GM13977 (cell line): ENCODE data around the gene SCAMP4.
"Not testable (repeated sequence)": the region's sequence is repeated elsewhere in the genome, so short reads cannot be mapped to it uniquely, and the experiment has no call there.

Experiments used
- DNase-seq: peaks from one replicate; pipeline ENCODE4 v3.0.0; 2012; ENCODE audit warnings: low spot score
- in situ Hi-C: fragments of 300-500 bp; cut with MboI; formaldehyde crosslinking; loops from one replicate; pipeline ENCODE4 v1.12.0; 2022; ENCODE audit warnings: low sequenced_read_pairs, low pct_unique_long_range_greater_than_20kb, mixed read lengths, inconsistent platforms; ENCODE audit not compliant: unreplicated experiment
- TF ChIP-seq, protein P1 (sequence below): IDR thresholded peaks from 2 replicates; pipeline ENCODE4 v1.5.1; 2012; ENCODE audit warnings: mild to moderate bottlenecking, control low read depth; ENCODE audit not compliant: insufficient read depth; ENCODE audit errors: extremely low read depth, missing control alignments

Gene SCAMP4

DNA sequence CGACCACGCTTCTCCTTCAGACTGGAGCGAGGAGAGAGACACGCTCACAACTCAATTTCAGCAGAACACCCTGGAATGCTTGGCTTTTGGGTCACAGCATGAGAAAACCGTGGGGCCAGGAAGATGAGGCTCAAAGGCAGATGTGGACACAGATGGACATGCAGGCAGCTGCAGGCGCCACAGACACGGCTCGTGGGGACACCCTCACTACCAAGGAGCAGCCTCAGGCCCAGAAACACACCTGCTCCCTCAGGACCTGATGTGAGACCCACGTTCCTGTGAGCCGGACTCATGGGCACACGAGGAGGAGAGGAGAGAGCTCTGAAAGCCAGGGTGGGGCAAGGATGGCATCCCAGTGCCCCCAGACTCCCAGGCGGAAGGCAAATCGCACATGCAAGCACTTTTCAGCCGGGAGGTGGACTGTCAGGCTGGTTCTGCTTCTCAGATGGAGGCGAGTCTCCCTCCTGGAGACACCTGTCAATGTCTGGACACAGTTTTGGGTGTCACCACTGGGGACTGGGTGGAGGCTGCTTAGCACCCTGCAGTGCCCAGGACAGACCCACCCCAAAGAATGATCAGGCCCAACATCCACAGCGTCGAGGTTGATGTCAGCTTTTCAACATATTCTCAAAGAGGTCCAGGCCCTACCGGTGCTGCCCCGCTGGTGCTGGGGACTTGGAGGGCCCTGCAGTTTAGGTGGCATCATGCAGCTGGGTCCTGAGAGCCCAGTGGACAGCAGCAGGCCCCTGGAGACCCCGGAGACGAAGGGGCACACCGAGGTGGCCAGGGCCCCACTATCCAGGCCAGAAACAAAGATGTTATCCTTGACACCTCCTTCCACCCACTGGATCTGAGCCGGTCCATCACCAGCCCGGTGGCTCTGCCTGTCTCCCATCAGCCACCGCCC, 22.2 kb upstream of the SCAMP4 start:
- DNase-seq, result no peak
- in situ Hi-C loops, result no loop called here

DNA sequence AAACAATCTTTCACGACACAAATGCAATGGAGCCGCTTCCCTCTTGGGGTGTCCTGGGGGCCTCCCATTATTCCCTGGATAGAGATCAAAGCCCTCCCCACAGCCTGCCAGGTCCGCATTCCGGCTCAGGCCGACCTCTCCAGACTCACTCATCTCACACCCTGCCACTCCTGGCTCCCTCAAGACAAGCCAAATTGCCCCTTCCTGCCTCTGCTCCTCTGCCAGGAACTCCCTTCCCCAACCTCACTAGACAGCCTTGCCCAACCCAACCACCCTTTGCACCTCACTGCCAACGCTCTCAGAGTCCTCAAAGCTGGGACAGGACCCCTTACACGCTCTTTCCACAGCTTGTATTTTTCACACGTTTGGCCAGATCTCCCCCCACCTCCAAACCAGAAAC, 21.4 kb upstream of the SCAMP4 start:
- TF ChIP-seq, protein P1, sequence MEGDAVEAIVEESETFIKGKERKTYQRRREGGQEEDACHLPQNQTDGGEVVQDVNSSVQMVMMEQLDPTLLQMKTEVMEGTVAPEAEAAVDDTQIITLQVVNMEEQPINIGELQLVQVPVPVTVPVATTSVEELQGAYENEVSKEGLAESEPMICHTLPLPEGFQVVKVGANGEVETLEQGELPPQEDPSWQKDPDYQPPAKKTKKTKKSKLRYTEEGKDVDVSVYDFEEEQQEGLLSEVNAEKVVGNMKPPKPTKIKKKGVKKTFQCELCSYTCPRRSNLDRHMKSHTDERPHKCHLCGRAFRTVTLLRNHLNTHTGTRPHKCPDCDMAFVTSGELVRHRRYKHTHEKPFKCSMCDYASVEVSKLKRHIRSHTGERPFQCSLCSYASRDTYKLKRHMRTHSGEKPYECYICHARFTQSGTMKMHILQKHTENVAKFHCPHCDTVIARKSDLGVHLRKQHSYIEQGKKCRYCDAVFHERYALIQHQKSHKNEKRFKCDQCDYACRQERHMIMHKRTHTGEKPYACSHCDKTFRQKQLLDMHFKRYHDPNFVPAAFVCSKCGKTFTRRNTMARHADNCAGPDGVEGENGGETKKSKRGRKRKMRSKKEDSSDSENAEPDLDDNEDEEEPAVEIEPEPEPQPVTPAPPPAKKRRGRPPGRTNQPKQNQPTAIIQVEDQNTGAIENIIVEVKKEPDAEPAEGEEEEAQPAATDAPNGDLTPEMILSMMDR, result no peak
- DNase-seq, result no peak
- in situ Hi-C loops, result no loop called here

More for the DNA sequence above, 22.2 kb upstream of the SCAMP4 start:
- TF ChIP-seq, protein P1, result no peak

DNA sequence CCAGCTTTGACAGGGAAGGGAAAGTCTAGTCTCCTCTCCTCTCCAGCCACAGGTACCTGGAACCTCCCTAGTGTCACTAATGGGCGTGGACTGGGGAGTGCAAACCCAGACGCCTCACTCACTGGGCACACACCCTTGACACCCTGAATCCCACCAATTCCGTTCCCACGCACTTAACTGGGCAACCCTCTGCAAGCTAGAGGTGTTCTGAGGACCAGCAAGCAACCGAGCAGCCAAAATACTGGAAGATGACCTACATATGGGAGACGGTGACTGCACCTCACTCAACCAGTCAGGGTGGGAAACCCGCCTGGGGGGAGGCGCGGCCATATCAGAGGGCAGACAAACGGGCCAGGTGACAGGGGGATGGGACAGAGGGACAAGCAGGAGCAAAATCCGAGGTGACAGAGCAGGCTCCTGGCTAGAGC, 20.9 kb upstream of the SCAMP4 start:
- peak; percentile 50 for DNase-seq
- in situ Hi-C loops, result no loop called here
- TF ChIP-seq, protein P1, result no peak

DNA sequence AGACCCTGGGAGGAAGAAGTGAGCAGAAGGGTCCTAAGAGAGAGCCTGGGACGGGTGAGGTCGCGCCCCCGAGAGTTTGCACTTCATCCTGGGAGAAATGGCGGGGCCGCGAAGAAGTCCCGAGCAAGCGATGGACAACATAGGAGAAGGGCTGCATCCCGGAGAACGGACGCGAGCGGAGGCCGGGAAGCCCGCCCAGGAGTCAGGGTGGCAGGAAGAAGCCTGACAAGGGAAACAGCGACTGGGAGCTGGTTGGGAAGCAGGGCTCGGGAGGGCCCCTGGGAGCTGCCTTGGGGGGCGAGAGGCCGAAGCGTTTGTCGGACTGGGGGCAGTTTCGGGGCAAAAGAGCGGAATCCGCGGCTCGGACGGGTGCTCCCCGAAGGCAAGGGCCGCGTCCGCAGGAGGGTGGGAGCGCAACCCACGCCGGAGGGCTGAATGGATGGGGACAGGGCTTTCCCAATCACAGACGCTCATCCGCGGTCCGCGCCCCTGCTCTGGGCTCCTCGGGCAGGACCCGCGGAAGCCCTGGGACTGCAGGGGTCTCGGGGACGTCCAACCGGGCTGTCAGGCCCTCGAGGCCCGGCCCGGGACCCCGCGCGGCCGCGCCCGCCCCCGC, 20.4 kb upstream of the SCAMP4 start:
- TF ChIP-seq, protein P1, result no peak
- peak; percentile 49 for DNase-seq
- in situ Hi-C loops, result no loop called here

DNA sequence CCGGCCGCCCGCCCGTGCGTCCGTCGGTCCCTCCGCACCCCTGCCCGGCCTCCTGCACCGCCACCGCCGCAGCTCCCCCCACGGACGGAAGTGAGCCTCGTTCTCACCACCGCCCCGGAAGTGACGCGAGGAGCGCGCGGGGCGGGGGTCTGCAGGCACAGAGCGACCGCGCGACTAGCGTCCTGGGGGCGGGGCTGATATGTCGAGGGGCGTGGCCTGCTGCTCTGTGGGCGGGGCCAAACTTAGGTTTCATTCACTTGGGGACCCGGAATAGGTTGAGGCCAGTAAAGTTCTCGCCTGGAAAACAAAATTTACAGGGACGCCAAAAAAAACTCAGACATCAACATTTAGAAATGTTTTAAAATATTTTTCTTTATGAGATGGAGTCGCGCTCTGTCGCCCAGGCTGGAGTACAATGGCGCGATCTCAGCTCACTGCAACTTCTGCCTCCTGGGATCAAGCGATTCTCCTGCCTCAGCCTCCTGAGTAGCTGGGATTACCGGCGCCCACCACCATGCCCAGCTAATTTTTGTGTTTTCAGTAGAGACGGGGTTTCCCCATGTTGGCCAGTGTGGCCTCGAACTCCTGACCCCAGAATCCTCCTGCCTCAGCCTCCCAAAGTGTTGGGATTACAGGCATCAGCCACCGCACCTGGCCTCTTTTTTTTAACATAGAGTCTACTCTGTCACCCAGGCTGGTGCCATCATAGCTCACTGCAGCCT, 19.6 kb upstream of the SCAMP4 start, which contains the start of gene ABHD17A:
TSS of gene ABHD17A (minus strand) at position 99 of the 722 bp plus-strand sequence. CDS start 3,930 bp downstream, outside the sequence.
- DNase-seq, result peak; percentile 99
- in situ Hi-C loops, result not testable (repeated sequence)

DNA sequence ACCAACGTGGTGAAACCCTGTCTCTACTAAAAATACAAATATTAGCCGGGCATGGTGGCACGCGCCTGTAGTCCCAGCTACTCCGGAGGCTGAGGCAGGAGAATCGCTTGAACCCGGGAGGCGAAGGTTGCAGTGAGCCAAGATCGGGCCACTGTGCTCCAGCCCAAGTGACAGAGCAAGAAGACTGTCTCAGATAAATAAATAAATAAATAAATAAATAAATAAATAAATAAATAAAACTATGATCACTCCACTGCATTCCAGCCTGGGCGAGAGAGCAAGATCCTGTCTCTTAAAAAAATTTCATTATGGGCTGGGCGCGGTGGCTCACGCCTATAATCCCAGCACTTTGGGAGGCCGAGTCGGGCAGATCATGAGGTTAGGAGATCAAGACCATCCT, 18.8 kb upstream of the SCAMP4 start:
- in situ Hi-C loops, DNase-seq: not testable (repeated sequence)

DNA sequence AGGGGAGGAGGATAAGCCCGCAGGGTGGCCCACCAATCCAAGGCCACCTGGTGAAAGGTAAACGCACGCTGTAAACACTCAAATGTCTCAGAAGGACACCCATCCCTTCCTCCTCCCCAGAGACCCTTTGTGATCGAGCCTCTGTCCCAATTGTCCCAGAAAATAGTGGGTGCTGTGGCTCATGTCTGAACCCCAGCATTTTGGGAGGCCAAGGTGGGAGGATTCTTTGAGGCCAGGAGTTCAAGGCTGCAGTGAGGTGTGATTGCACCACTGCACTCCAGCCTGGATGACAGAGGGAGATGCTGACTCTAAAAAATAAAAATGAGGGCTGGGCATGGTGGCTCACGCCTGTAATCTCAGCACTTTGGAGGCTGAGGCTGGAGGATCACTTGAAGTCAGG, 16.8 kb upstream of the SCAMP4 start:
- TF ChIP-seq, protein P1, result no peak
- no peak for DNase-seq
- in situ Hi-C loops, result no loop called here
